Activated naive CD8-positive, alpha-beta T cell treated with anti-CD3 and anti-CD28 coated beads for 36 hours (primary cell): ENCODE measurements around the gene CELA2B. TPM values are rescaled to one million over a fixed set of nuclear protein-coding genes. Genes with fewer than 3 reads are reported as not detected.
"Not testable (repeated sequence)": the region's sequence is repeated elsewhere in the genome, so short reads cannot be mapped to it uniquely, and the experiment has no call there.

Experiments used
- DNase-seq: peaks from one replicate; pipeline ENCODE4 v3.0.0; 2021
- H3K27ac Mint-ChIP-seq: one replicate; pipeline ENCODE4 v1.8.0; 2022; ENCODE audit warnings: mild to moderate bottlenecking, moderate library complexity, mixed read lengths
- H3K27me3 Mint-ChIP-seq: one replicate; pipeline ENCODE4 v1.8.0; 2022; ENCODE audit warnings: mild to moderate bottlenecking, mixed read lengths
- H3K36me3 Mint-ChIP-seq: one replicate; pipeline ENCODE4 v1.8.0; 2021; ENCODE audit warnings: mild to moderate bottlenecking, mixed read lengths
- H3K4me1 Mint-ChIP-seq: one replicate; pipeline ENCODE4 v1.8.0; 2021; ENCODE audit warnings: mixed read lengths
- H3K4me3 Mint-ChIP-seq: one replicate; pipeline ENCODE4 v1.8.0; 2022; ENCODE audit warnings: mild to moderate bottlenecking, moderate library complexity, mixed read lengths
- H3K9me3 Mint-ChIP-seq: one replicate; pipeline ENCODE4 v1.8.0; 2022; ENCODE audit warnings: mixed read lengths
- total RNA-seq, 2 experiments: library from RNA; stranded (reverse); gene quantifications; one replicate each; pipeline ENCODE4 v1.2.3, GENCODE V29; 2021

Gene CELA2B
- total RNA-seq, 2 experiments from 2014 or later = not detected

DNA sequence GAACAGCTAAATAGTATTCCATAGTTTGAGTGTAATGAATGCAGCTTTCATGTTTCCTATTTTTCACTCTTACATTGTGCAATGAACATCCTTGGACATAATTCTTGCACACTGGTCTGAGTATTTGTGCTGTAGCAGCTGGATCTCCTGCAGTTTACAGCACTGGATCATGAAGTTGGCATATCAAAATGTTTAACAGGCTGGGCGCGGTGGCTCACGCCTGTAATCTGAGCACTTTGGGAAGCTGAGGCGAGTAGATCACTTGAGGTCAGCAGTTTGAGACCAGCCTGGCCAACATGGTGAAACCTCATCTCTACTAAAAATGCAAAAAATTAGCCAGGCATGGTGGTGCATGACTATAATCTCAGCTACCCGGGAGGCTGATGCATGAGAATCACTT is 4.8 kb upstream of the CELA2B start:
- H3K36me3 Mint-ChIP-seq, H3K27ac Mint-ChIP-seq, H3K27me3 Mint-ChIP-seq, H3K9me3 Mint-ChIP-seq, H3K4me1 Mint-ChIP-seq, DNase-seq, H3K4me3 Mint-ChIP-seq: not testable (repeated sequence)

DNA sequence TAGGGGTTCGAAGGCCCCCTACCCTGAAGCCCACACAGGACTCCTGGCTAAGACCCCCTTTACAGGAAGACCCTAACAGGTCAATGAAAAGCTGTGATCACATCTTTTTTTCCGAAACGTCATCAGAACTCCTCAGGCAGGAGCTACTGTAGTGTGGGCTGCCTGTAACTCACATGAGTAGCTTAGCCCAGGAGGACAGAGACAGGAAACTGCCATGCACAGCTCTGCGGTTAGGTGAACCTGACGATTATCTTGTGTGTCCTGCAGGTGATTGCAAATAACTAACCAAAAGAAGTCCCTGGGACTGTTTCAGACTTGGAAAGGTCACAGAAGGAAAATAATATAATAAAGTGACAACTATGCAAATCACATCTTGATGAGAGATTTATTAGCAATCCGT is 4.2 kb upstream of the CELA2B start:
- not testable (repeated sequence) for H3K27me3 Mint-ChIP-seq, H3K4me1 Mint-ChIP-seq, H3K4me3 Mint-ChIP-seq, H3K36me3 Mint-ChIP-seq, DNase-seq, H3K27ac Mint-ChIP-seq, H3K9me3 Mint-ChIP-seq

DNA sequence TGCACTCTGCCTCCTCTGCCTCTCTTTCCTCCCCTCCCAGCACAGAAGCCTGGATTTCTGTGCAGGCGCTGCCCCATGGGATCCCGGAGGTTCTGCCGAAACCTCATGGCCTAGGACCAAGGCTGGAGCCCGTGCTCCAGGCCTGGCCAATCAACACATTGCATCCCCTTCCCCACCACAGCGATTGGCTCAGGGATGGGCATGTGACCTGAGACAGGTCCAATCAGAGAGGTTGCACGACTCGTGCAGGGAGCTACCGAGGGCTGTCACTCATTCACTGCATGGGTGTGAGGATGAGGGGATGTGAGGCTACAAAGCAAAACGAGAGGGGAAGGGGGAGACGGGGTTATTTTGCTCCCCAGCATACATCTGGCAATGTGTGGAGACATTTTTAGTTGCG is 3.3 kb upstream of the CELA2B start:
- Mint-ChIP-seq H3K4me1 (no peaks in the 10 kb centered on the region), H3K9me3 (no peaks in the 10 kb centered on the region), H3K4me3 (no peak overlapping the region), H3K27me3 (no peaks in the 10 kb centered on the region), H3K36me3 (no peaks in the 10 kb centered on the region), H3K27ac (no peak overlapping the region)
- no peak for DNase-seq

DNA sequence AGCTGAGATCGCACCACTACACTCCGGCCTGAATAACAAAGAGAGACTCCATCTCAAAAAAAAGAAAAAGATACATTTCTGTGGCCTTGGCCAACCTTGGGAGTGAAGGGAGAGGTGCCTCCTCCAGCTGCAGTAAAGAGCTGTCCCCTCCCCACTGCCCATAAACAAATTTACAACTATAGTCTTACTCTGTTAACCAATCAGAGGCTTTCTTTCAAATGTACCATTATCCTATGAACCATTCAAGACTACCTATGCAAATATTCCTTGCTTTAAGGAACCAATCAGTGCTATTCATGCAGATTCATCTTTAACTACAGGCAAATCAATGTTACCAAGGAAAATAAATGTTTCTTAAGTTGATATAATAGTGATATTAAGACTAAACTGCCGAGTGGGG is 1.0 kb downstream of the CELA2B start:
- Mint-ChIP-seq H3K27me3 (no peaks in the 10 kb centered on the region), H3K36me3 (no peaks in the 10 kb centered on the region), H3K4me3 (no peak overlapping the region), H3K9me3 (no peaks in the 10 kb centered on the region), H3K27ac (no peak overlapping the region), H3K4me1 (no peaks in the 10 kb centered on the region)
- DNase-seq = no peak

DNA sequence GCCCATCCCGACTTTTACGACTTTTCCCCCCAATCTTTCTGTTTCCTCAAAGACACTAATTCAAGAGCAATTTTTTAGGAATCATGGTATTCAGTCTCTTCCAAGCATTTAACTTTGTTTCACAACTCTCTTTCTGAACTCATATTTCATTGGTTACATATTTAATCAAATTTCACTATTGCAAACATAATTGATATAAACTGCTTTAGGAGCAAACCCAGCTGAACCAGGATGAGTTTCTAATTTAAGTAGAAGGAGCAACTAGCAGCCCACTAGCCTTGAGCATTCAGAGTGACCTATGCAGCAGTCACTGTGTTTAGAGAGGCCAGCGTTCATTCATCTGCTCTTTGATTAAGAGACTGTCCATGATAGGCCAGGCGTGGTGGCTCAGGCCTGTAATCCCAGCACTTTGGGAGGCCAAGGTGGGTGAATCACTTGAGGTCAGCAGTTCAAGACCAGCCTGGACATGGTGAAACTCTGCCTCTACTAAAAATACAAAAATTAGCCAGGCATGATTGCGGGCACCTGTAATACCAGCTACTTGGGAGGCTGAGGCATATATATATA is 1.8 kb downstream of the CELA2B start:
- no peaks in the 10 kb centered on the region for H3K27me3 Mint-ChIP-seq
- no peak overlapping the region for H3K4me3 Mint-ChIP-seq
- no peak overlapping the region for H3K27ac Mint-ChIP-seq
- no peaks in the 10 kb centered on the region for H3K4me1 Mint-ChIP-seq
- no peaks in the 10 kb centered on the region for H3K9me3 Mint-ChIP-seq
- H3K36me3 Mint-ChIP-seq = no peaks in the 10 kb centered on the region
- DNase-seq = no peak

DNA sequence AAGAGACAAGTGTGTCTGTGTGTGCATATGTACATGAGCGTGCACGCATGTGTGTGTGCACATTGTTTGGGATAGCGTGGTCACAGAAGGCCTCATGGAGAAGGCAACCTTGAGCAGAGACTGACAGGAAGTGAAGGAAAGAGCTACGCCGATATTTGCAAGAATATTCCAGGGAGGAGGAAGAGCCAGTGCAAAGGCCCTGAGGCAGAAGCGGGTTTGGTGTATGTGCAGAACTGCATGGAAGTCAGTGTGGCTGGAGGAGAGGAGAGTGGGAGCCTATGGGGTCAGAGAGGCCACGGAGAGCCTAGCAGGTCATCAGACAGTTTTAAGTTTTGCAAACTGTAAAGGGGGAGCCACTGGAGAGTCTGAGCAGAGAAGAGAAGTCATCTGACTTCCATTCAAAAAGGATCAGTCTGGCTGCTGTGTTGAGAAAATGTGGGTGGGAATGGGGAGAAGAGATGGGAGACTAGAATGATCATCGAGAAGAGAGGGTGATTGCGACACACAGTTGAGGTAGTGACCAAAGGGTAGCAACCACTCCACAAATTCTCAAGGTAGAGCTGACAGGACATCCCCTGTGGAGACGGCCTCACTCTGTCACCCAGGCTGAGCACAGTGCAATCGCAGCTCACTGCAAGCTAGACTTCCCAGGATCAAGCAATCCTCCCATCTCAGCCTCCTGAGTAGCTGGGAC is 3.9 kb downstream of the CELA2B start:
- H3K9me3 Mint-ChIP-seq = no peaks in the 10 kb centered on the region
- H3K36me3 Mint-ChIP-seq = no peaks in the 10 kb centered on the region
- no peaks in the 10 kb centered on the region for H3K27me3 Mint-ChIP-seq
- no peak overlapping the region for H3K4me3 Mint-ChIP-seq
- H3K4me1 Mint-ChIP-seq = no peaks in the 10 kb centered on the region
- no peak for DNase-seq
- H3K27ac Mint-ChIP-seq = no peak overlapping the region

DNA sequence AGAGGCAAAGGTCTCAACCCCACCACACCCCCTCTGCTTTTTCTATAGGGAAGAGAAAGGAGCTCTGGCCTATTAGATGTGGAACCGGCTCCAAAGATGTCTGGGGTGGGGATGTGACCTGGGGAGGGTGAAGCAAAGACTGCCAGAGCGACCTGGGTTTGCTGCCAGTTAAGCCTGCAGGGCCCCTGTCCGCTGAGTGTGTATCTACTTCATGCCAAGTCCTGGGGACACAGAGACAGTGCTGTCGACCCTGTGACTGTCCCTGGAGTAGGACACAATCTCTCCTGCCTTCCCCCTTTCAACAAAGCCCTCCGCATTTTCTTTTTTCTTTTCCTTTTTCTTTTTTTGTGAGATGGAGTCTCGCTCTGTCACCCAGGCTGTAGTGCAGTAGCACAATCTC is 6.6 kb downstream of the CELA2B start:
- not testable (repeated sequence) for H3K27ac Mint-ChIP-seq, H3K36me3 Mint-ChIP-seq, H3K4me1 Mint-ChIP-seq, H3K4me3 Mint-ChIP-seq, H3K27me3 Mint-ChIP-seq, H3K9me3 Mint-ChIP-seq, DNase-seq

DNA sequence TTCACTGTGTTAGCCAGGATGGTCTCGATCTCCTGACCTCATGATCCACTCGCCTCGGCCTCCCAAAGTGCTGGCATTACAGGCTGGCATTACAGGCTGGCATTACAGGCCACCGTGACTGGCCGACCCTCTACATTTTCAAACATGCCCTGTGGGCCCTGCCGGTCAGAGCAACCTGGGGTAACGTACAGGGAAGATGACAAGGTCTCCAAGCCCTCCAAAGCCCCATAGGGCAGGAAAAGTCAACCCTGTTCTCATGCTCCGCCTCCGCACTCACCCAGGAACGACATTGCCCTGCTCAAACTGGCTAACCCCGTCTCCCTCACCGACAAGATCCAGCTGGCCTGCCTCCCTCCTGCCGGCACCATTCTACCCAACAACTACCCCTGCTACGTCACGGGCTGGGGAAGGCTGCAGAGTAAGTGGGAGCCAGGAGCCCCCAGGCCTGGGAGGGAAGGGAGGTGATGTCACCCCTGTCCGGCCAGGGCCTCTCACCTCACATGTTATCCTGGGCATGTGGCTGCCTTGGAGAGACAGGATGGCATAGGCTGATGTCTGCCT is 7.2 kb downstream of the CELA2B start:
- not testable (repeated sequence) for H3K36me3 Mint-ChIP-seq

DNA sequence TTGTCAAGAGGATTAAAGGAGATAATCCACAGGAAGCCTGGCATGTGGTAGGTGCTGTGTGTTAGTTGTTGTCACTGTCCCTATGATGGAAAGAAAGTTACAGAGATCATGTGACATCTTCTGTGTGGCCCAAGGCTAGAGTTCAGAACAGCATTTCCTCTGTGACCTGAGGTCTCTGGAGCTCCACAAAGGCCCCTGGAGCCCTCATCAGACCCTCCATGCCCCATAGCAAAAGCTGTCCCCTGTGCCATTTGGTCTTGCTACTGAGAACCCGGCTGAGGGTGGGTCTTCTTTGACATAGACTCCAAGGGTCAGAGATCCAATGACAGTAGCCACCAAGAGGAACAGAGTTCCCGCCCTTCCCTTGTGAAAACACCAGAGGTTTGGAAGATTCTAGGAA is 8.1 kb downstream of the CELA2B start:
- H3K36me3 Mint-ChIP-seq = no peaks in the 10 kb centered on the region
- no peaks in the 10 kb centered on the region for H3K27me3 Mint-ChIP-seq
- no peak overlapping the region for H3K4me3 Mint-ChIP-seq
- no peak for DNase-seq
- H3K9me3 Mint-ChIP-seq = no peaks in the 10 kb centered on the region
- H3K4me1 Mint-ChIP-seq = no peaks in the 10 kb centered on the region
- H3K27ac Mint-ChIP-seq = no peak overlapping the region

More for the DNA sequence above, 7.2 kb downstream of the CELA2B start:
- not testable (repeated sequence) for H3K4me1 Mint-ChIP-seq, H3K9me3 Mint-ChIP-seq, H3K4me3 Mint-ChIP-seq, H3K27me3 Mint-ChIP-seq, H3K27ac Mint-ChIP-seq, DNase-seq

DNA sequence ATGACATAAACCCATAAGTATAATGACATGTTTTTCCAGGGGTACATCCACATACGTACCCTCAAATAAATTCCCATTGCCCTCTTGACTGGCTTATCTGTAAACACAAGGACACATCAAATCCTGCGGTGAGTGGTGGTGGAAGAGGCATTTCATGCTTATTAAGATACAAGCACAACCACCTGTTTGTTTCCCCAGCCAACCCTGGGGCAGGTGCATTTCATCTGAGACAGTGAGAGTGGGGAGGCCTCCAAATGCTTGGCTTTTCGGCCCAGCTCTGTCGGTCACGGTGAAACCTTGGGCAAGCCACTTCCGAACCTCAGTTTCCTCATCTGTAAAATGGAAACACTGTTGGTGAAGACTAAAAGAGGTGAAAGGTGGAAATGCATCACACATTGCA is 8.5 kb downstream of the CELA2B start:
- H3K36me3 Mint-ChIP-seq, H3K27ac Mint-ChIP-seq, DNase-seq, H3K4me1 Mint-ChIP-seq, H3K9me3 Mint-ChIP-seq, H3K27me3 Mint-ChIP-seq, H3K4me3 Mint-ChIP-seq: not testable (repeated sequence)

DNA sequence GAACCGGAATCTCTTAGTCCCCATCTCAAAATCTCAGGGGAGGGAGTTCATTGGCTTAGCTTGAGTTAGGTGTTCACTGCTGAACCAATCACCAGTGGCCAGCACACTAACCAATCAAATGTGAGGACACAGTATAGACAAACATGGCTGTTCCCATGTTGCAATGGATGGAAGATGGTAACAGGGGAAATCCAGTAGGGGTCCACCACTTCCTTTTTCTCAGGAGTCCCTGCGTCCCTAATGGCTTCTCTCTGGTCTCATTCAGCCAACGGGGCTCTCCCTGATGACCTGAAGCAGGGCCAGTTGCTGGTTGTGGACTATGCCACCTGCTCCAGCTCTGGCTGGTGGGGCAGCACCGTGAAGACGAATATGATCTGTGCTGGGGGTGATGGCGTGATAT is 9.7 kb downstream of the CELA2B start:
- H3K27ac Mint-ChIP-seq = no peak overlapping the region
- no peak for DNase-seq

DNA sequence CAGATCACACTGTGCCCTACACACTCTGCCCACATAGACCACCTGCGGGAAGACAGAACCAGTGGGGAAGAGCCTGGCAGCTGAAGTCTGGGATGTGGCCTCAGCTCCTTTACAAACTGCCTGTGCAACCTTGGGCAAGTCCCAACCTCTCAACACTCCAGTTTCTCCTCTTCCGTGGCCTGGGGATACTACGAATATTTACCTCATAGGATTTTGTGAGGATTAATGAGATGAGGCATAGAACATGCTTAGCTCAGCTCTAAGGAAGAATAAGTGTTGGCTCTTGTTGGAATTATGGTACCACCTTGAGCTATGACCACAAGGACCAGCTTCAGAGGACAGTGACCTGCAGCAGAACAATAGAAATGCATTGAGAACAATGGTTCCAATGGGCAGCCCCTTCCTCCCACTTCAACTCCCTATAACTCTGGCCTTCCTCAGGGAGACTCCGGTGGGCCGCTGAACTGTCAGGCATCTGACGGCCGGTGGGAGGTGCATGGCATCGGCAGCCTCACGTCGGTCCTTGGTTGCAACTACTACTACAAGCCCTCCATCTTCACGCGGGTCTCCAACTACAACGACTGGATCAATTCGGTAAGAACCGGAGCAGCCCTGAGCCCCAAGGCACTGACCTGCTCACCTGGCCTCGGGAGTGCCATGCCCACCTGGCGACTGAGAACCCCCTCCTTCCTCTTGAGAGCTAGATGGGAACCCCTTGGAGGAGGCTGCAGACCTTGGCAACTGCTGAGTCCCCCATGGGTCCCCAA is 11.1 kb downstream of the CELA2B start:
- H3K27me3 Mint-ChIP-seq, H3K4me3 Mint-ChIP-seq, H3K9me3 Mint-ChIP-seq, H3K27ac Mint-ChIP-seq, H3K4me1 Mint-ChIP-seq, H3K36me3 Mint-ChIP-seq, DNase-seq: not testable (repeated sequence)

More for the DNA sequence above, 9.7 kb downstream of the CELA2B start:
- H3K27me3 Mint-ChIP-seq = no peaks in the 10 kb centered on the region
- H3K9me3 Mint-ChIP-seq = no peaks in the 10 kb centered on the region
- no peaks in the 10 kb centered on the region for H3K4me1 Mint-ChIP-seq
- no peaks in the 10 kb centered on the region for H3K36me3 Mint-ChIP-seq
- no peak overlapping the region for H3K4me3 Mint-ChIP-seq

DNA sequence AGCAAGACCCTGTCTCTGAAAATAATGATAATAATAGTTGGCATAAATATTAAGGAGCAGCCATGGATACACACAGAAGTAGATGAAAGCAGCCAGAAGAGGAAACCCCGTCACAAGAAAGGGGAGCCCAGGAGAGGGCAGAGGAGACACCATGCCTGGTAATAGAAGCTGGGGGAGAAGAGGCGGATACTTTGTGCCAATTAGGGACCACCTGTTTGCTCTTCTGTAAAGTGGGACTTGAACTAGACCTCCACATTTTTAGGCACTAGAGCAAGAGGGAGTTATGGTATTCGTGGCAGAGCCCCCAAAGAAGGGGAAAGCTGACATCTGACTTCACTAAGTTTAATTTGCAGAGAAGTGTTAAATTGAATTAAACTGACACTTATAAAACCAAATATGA is 12.5 kb downstream of the CELA2B start:
- H3K27ac Mint-ChIP-seq = no peak overlapping the region
- H3K9me3 Mint-ChIP-seq = no peaks in the 10 kb centered on the region
- no peaks in the 10 kb centered on the region for H3K4me1 Mint-ChIP-seq
- H3K36me3 Mint-ChIP-seq = peaks cover 5% of the 10 kb centered on the region
- no peaks in the 10 kb centered on the region for H3K27me3 Mint-ChIP-seq
- DNase-seq = no peak
- H3K4me3 Mint-ChIP-seq = no peak overlapping the region

DNA sequence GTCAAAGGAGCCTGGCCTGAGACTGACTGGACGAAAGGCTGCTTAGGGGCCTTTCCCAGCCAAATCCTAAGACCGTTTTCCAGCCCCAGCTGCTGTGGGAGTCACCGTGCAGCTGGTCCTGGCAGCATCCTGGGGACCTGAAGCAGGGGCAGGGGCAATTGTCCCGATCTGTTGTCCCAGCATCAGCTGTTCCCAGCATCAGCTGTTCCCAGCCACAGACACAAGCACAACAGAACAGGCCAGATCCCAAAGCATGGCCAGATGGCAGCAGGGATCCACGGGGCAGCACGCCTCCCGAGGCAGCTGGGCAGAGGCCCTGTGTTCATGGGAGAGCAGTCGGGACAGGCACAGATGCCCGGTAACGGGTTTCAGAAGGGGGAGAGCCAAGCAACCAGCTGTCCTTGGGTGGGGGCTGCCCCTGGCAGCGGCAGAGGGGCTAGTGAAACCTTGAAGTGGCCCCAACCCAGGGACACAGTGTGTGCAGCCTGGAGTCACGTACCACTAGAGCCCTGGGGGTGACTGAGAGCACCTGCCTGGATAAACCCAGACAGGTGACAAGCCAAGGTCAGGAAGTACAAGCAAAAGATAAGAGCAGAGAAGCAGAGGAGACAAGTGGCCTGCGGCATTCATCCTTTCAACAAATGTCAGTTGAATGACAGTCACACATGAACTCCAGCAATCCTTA is 13.3 kb downstream of the CELA2B start:
- Mint-ChIP-seq H3K4me1 (no peaks in the 10 kb centered on the region), H3K4me3 (no peak overlapping the region), H3K27ac (no peak overlapping the region), H3K27me3 (no peaks in the 10 kb centered on the region), H3K36me3 (peaks cover 5% of the 10 kb centered on the region), H3K9me3 (no peaks in the 10 kb centered on the region)
- DNase-seq = no peak

DNA sequence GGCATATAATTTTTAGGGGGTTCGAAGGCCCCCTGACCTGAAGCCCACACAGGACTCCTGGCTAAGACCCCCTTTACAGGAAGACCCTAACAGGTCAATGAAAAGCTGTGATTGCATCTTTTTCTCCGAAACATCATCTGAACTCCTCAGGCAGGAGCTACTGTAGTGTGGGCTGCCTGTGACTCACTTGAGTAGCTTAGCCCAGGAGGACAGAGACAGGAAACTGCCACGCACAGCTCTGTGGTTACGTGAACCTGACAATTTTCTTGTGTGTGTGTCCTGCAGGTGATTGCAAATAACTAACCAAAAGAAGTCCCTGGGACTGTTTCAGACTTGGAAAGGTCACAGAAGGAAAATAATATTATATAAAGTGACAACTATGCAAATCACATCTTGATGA is 15.1 kb downstream of the CELA2B start:
- H3K4me1 Mint-ChIP-seq, DNase-seq, H3K36me3 Mint-ChIP-seq, H3K9me3 Mint-ChIP-seq, H3K4me3 Mint-ChIP-seq, H3K27ac Mint-ChIP-seq, H3K27me3 Mint-ChIP-seq: not testable (repeated sequence)
